ENCODE measurements around the gene ZAR1L. TPM values are rescaled to one million over a fixed set of nuclear protein-coding genes. Genes with fewer than 3 reads are reported as not detected.

The ZAR1L gene
- total and polyA plus RNA-seq, 9 of the 15 experiments (the other 6 are each of a cell fraction or from before 2014, with no cell fraction given): not detected

- TF ChIP-seq, protein P1, sequence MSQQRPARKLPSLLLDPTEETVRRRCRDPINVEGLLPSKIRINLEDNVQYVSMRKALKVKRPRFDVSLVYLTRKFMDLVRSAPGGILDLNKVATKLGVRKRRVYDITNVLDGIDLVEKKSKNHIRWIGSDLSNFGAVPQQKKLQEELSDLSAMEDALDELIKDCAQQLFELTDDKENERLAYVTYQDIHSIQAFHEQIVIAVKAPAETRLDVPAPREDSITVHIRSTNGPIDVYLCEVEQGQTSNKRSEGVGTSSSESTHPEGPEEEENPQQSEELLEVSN (IDR thresholded peaks at IDR 0.05; ENCODE audit: borderline replicate concordance in 1 of 2, extremely low read depth in 1 of 2, insufficient read depth in 1 of 2, insufficient read length in 1 of 2, low read depth in 1 of 2, low read length in 1 of 2, poor library complexity in 1 of 2, severe bottlenecking in 1 of 2): no peak
- TF ChIP-seq EP300 (IDR thresholded peaks at IDR 0.05; ENCODE audit: low read length) (no peak), MEIS2 (IDR thresholded peaks at IDR 0.05; ENCODE audit: partially characterized antibody) (no peak), ZNF280B (CRISPR knock-in tag; IDR thresholded peaks at IDR 0.05) (no peak)
These were observed 15.3 kb downstream of the ZAR1L start (continued) for GRCh38 chr13:32299893-32300292.

DNA sequence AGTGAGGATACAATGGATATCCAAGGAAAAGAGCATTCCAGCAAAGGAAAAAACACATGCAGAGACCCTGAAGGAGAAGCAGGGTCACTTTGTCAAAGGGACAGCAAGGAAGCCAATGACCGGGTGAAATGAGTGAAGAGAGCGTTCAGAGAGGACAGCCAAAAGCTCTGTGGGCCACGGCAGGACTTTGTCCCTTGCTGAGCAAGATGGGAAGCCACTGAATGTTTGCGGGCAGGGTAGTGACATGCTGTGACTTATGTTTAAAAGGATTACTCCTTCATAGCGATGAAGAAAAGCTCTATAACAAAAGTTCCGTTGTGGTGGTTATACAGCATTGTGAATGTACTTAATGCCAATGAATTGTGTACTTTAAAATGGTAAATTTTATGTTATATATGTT is 16.5 kb downstream of the ZAR1L start:
- FAIRE-seq: no peak
- in situ Hi-C loops (cut with MboI): no loop called here
- H3K9me1 ChIP-seq (ENCODE audit: control insufficient read depth, insufficient read depth, low read length): no peaks in the 10 kb centered on the region
- no peak overlapping the region for H3K4me3 ChIP-seq
- intact Hi-C loops (cut with micrococcal nuclease): no loop called here
- under 1% methylated on average over 6 of the region's 6 CpGs for WGBS (ENCODE audit: insufficient coverage, low coverage, missing lambda C conversion rate)
- H3K4me1 ChIP-seq (replicated peaks in 1 of 2; ENCODE audit: control insufficient read depth in 2 of 2, insufficient read depth in 2 of 2, low read length in 2 of 2): no peaks in the 10 kb centered on the region
- TF ChIP-seq ZNF79 (CRISPR knock-in tag; IDR thresholded peaks at IDR 0.05; ENCODE audit: low read depth) (no peak), L3MBTL2 (IDR thresholded peaks at IDR 0.05) (no peak), FOXJ3 (CRISPR knock-in tag; IDR thresholded peaks at IDR 0.05) (no peak)
- ChIA-PET POLR2A (no interaction called here), CTCF (ENCODE audit: low intra/inter-chr PET ratio) (no interaction called here)
- no peaks in the 10 kb centered on the region for H4K20me1 ChIP-seq (replicated peaks; ENCODE audit: control insufficient read depth, insufficient read depth, low read length)
- H3K9ac ChIP-seq (ENCODE audit: insufficient read depth in 1 of 2, low read depth in 2 of 2, low read length in 2 of 2): no peak overlapping the region
- no peak overlapping the region for H2AFZ ChIP-seq (ENCODE audit: low read depth, low read length)
- no peaks in the 10 kb centered on the region; the same call in 1 of the 2 replicates for H3K9me3 ChIP-seq (replicated peaks; ENCODE audit: control insufficient read depth, insufficient read depth, low read depth, low read length)
- no TSS peak for BruUV-seq (replicated peaks)
- no peaks in the 10 kb centered on the region for H3K79me2 ChIP-seq (ENCODE audit: control insufficient read depth, insufficient read depth, low read length)
- peaks cover 12 to 27% of the 10 kb centered on the region in 2 experiments; a peak in 4 of 5 replicates for H3K27me3 ChIP-seq (ENCODE audit: control insufficient read depth in 2 of 2, insufficient read depth in 2 of 2, low read length in 2 of 2)
- H3K36me3 ChIP-seq (ENCODE audit: control insufficient read depth, insufficient read depth, low read length): no peaks in the 10 kb centered on the region
- no peak overlapping the region for H3K4me2 ChIP-seq (ENCODE audit: insufficient read depth, low read length)
- H3K27ac ChIP-seq (ENCODE audit: extremely low read depth, low read depth, low read length): no peak overlapping the region
- DNase-seq (ENCODE audit: extremely low read depth in 1 of 4, low spot score in 3 of 4): no peak
- ATAC-seq: no peak

Data from K562 (cell line).